Neural cell (in vitro differentiated cells): Measurements from ENCODE around the gene AFF1. TPM values are rescaled to one million over a fixed set of nuclear protein-coding genes. Genes with fewer than 3 reads are reported as not detected.

Experiments
- H2AFZ ChIP-seq: fragments of 200-600, 300-800 bp; sonication (generic), shearing (Covaris generic); 2 replicates; pipeline ENCODE4 v1.6.0; 2014; ENCODE audit warnings: low read depth, mild to moderate bottlenecking, antibody characterized with exemption, low read length, moderate library complexity
- H3F3A ChIP-seq: fragments of 200-600 bp; shearing (Covaris generic); 2 replicates; pipeline ENCODE4 v1.6.1; 2016; ENCODE audit warnings: mild to moderate bottlenecking, moderate library complexity, mixed read lengths, antibody characterized with exemption, low read length; ENCODE audit not compliant: insufficient read depth, poor library complexity, severe bottlenecking
- H3K27ac ChIP-seq: fragments of 200-600, 300-800 bp; sonication (generic), shearing (Covaris generic); 2 replicates; pipeline ENCODE4 v1.5.1; 2014; ENCODE audit warnings: mild to moderate bottlenecking, low read length, moderate library complexity
- H3K27me3 ChIP-seq: fragments of 300-800, 200-600 bp; sonication (generic), shearing (Covaris generic); 2 replicates; pipeline ENCODE4 v1.6.0; 2014; ENCODE audit warnings: mild to moderate bottlenecking, low read depth, low read length, moderate library complexity; ENCODE audit not compliant: insufficient read depth
- H3K36me3 ChIP-seq: fragments of 300-800, 200-600 bp; sonication (generic), shearing (Covaris generic); 2 replicates; pipeline ENCODE4 v1.5.1; 2014; ENCODE audit warnings: mild to moderate bottlenecking, antibody characterized with exemption, low read length, moderate library complexity; ENCODE audit not compliant: insufficient read depth
- H3K4me2 ChIP-seq: fragments of 300-800, 200-600 bp; sonication (generic), shearing (Covaris generic); 2 replicates; pipeline ENCODE4 v1.6.0; 2014; ENCODE audit warnings: mild to moderate bottlenecking, low read length
- H3K4me3 ChIP-seq: fragments of 300-800, 200-600 bp; sonication (generic), shearing (Covaris generic); 2 replicates; pipeline ENCODE4 v1.5.1; 2014; ENCODE audit warnings: mild to moderate bottlenecking, low read length, moderate library complexity
- H3K79me2 ChIP-seq: fragments of 200-600 bp; shearing (Covaris generic); replicated peaks from 2 replicates; pipeline ENCODE4 v1.6.0; 2014; ENCODE audit warnings: mild to moderate bottlenecking, low read length, moderate library complexity; ENCODE audit not compliant: insufficient read depth
- H3K9ac ChIP-seq: fragments of 300-800, 200-600 bp; sonication (generic), shearing (Covaris generic); 2 replicates; pipeline ENCODE4 v1.6.1; 2016; ENCODE audit warnings: mild to moderate bottlenecking, low read length, mixed read lengths
- H3K9me2 ChIP-seq: fragments of 200-600 bp; shearing (Covaris generic); 2 replicates; pipeline ENCODE4 v1.6.1; 2016; ENCODE audit warnings: mild to moderate bottlenecking, low read length, mixed read lengths; ENCODE audit not compliant: insufficient read depth
- H3K9me3 ChIP-seq: fragments of 200-600, 300-800 bp; sonication (generic), shearing (Covaris generic); 2 replicates; pipeline ENCODE4 v1.6.1; 2016; ENCODE audit warnings: mild to moderate bottlenecking, mixed run types, low read length, moderate library complexity, mixed read lengths
- H4K20me1 ChIP-seq: fragments of 200-600 bp; shearing (Covaris generic); 2 replicates; pipeline ENCODE4 v1.6.1; 2016; ENCODE audit warnings: mild to moderate bottlenecking, mixed run types; ENCODE audit not compliant: insufficient read depth
- CTCF ChIP-seq: fragments of 450-650 bp; IDR thresholded peaks from 2 replicates; pipeline ENCODE4 v1.5.1; 2014; ENCODE audit warnings: antibody characterized with exemption, mild to moderate bottlenecking, moderate library complexity; ENCODE audit not compliant: poor library complexity, severe bottlenecking
- EP300 ChIP-seq: fragments of 450-650 bp; conservative IDR thresholded peaks from 2 replicates; pipeline ENCODE4 v1.6.1; 2014; ENCODE audit warnings: antibody characterized with exemption, mild to moderate bottlenecking, moderate library complexity; ENCODE audit not compliant: poor library complexity, severe bottlenecking
- EZH2 ChIP-seq: fragments of 200-600, 300-800 bp; shearing (Covaris generic), sonication (generic); IDR thresholded peaks from 2 replicates; pipeline ENCODE4 v1.6.1; 2014; ENCODE audit warnings: antibody characterized with exemption, low read length, borderline replicate concordance, mild to moderate bottlenecking; ENCODE audit not compliant: insufficient read depth, poor library complexity, severe bottlenecking
- MXI1 ChIP-seq: fragments of 450-650 bp; conservative IDR thresholded peaks from 2 replicates; pipeline ENCODE4 v1.6.1; 2014; ENCODE audit warnings: antibody characterized with exemption, mild to moderate bottlenecking; ENCODE audit not compliant: poor library complexity, severe bottlenecking
- POLR2AphosphoS5 ChIP-seq: IDR thresholded peaks from 2 replicates; pipeline ENCODE4 v1.6.1; 2012
- RAD21 ChIP-seq: fragments of 450-650 bp; conservative IDR thresholded peaks from 2 replicates; pipeline ENCODE4 v1.6.1; 2014; ENCODE audit warnings: antibody characterized with exemption, mild to moderate bottlenecking, moderate library complexity
- REST ChIP-seq: IDR thresholded peaks from 2 replicates; pipeline ENCODE4 v1.6.1; 2012; ENCODE audit warnings: borderline replicate concordance
- SMC3 ChIP-seq: fragments of 450-650 bp; conservative IDR thresholded peaks from 2 replicates; pipeline ENCODE4 v1.6.1; 2014; ENCODE audit warnings: antibody characterized with exemption, mild to moderate bottlenecking, moderate library complexity; ENCODE audit not compliant: poor library complexity
- TAF1 ChIP-seq: IDR thresholded peaks from 2 replicates; pipeline ENCODE4 v1.6.1; 2012; ENCODE audit warnings: low read depth
- polyA plus RNA-seq: library from polyadenylated mRNA; depleted of rRNA; stranded (reverse); fragments of >200 nt; gene quantifications from 2 replicates; pipeline ENCODE4 v1.2.3, GENCODE V29; 2014

Gene AFF1
- polyA plus RNA-seq, 1 donor from 2014 or later: 0.63 TPM

- H3K9me3 ChIP-seq: no peaks in the 10 kb centered on the region
- H3K9ac ChIP-seq: no peak overlapping the region
- H3K27ac ChIP-seq: no peak overlapping the region
- H3K27me3 ChIP-seq: no peaks in the 10 kb centered on the region
- no peaks in the 10 kb centered on the region for H3F3A ChIP-seq
- no peaks in the 10 kb centered on the region for H3K79me2 ChIP-seq
- TF ChIP-seq CTCF: peak; percentile 54
- no peak for TF ChIP-seq TAF1
- no peak for TF ChIP-seq MXI1
- no peak for TF ChIP-seq EP300
- TF ChIP-seq RAD21: peak; percentile 70
- no peak for TF ChIP-seq REST
- TF ChIP-seq SMC3: peak; percentile 64
- no peaks in the 10 kb centered on the region for H3K36me3 ChIP-seq
- no peak overlapping the region for H3K4me3 ChIP-seq
- H3K9me2 ChIP-seq: no peaks in the 10 kb centered on the region
- H2AFZ ChIP-seq: no peak overlapping the region
- no peak overlapping the region for H3K4me2 ChIP-seq
- no peaks in the 10 kb centered on the region for H4K20me1 ChIP-seq
Measured at GRCh38 chr4:86898562-86898961, 36.2 kb upstream of the AFF1 start.

- Histone ChIP-seq H3K79me2 (no peaks in the 10 kb centered on the region), H3K4me3 (no peak overlapping the region), H2AFZ (no peak overlapping the region), H3K9me2 (no peaks in the 10 kb centered on the region), H3K27ac (no peak overlapping the region), H4K20me1 (no peaks in the 10 kb centered on the region), H3K4me2 (no peak overlapping the region), H3K9me3 (no peaks in the 10 kb centered on the region), H3K36me3 (no peaks in the 10 kb centered on the region), H3K9ac (no peak overlapping the region), H3K27me3 (no peaks in the 10 kb centered on the region), H3F3A (no peaks in the 10 kb centered on the region)
- no peak for TF ChIP-seq EP300
- no peak for TF ChIP-seq MXI1
- TF ChIP-seq EZH2: no peak
- TF ChIP-seq TAF1: no peak
- TF ChIP-seq POLR2AphosphoS5: no peak
- no peak for TF ChIP-seq RAD21
- TF ChIP-seq REST: no peak
- no peak for TF ChIP-seq SMC3
- no peak for TF ChIP-seq CTCF
Measured at GRCh38 chr4:86901864-86902263, 32.9 kb upstream of the AFF1 start.
